ENCODE data around the gene DTYMK. TPM values are rescaled to one million over a fixed set of nuclear protein-coding genes. Genes with fewer than 3 reads are reported as not detected.
A peak's percentile ranks its signal among the peaks of the same experiment; 100 is the strongest.

Gene DTYMK
- polyA plus RNA-seq, 2 of the 4 experiments (the other 2 are of a cell fraction) = 68.7 to 99.5 TPM

DNA sequence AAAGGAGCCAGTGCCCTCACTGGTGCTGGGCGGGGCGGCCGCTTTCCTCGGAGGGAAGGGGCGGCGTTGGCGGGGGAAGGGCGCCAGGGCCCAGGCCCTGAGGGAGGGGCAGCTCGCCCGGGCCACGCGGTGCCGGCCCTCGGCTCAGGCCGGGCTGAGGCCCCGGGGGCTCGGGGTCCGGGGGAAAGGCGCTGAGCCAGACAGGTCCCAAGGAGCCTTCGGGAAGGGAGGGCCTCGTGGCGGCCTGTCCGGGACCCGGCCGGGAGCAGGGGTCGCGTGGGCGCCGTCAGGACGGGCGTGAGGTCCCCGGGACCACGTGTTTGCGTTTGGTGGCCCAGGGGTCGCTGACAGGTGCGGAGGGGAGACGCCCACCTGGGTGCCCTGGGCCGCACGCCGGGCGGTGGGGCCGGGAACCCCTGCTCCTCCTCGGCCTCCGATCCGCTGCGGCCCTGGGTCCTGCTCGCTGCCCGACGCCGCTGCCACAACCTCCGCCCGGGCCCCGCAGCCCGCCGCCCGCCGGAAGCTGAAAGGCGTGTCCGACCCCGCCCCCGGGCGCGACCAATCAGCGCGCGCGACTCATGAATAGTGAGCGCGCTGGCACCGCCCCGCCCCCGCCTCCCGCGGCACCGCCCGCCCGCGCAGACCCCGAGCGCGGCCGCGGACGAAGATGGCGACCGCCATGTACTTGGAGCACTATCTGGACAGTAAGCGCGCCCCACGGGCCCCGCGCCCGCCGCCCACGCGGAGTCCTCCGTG lies 15.0 kb upstream of the DTYMK start, which contains the start of gene ING5:
ING5 (plus strand) TSS at position 641 of the 756 bp plus-strand sequence; CDS start at position 668, 27 bp downstream.
- DNase-seq (ENCODE audit: low read depth in 1 of 2, low spot score in 1 of 2) (peak; percentile 84 to 95), FAIRE-seq (no peak), ATAC-seq (peak; percentile 74 to 83)
- Histone ChIP-seq H3K4me2 (peak within 1 kb of the TSS; percentile 100), H3K27ac (peak within 1 kb of the TSS; percentile 96 to 100), H3K9me3 (peaks cover 10% of the 10 kb centered on the region), H3K4me3 (peak within 1 kb of the TSS; percentile 91), H3K4me1 (peaks cover 15% of the 10 kb centered on the region)
- no CpG with 5 or more reads among the region's 96 CpGs for WGBS (ENCODE audit: missing lambda C conversion rate)
- CTCF ChIA-PET = interaction anchor here (0.6 to 3.0 kb wide), 7 partner anchors 11 to 177 kb away, joined by 3 to 15 read pairs (median 3); partner anchors contain the start of gene DTYMK
- POLR2A ChIA-PET = interaction anchor here (0.6 to 2.4 kb wide), 14 partner anchors 9 to 552 kb away, joined by 3 to 23 read pairs (median 6); partner anchors contain the start of genes D2HGDH, DTYMK and PASK
- TF ChIP-seq HOXB13 (CRISPR knock-in tag; IDR thresholded peaks at IDR 0.05; ENCODE audit: low read depth) (peak; percentile 63; the same call in 1 of the 2 replicates), NFE2L2 (conservative IDR thresholded peaks at IDR 0.05; ENCODE audit: low read length) (no peak), HOXA7 (CRISPR knock-in tag; IDR thresholded peaks at IDR 0.05) (peak; percentile 59; the same call in 1 of the 2 replicates), KDM1A (IDR thresholded peaks at IDR 0.05; ENCODE audit: low read depth) (no peak), FOSL2 (IDR thresholded peaks at IDR 0.05) (no peak), FOSL2 (CRISPR knock-in tag; IDR thresholded peaks at IDR 0.05) (no peak), ESRRA (IDR thresholded peaks at IDR 0.05; ENCODE audit: borderline replicate concordance, low read length) (no peak), USF2 (IDR thresholded peaks at IDR 0.05) (no peak; the same call in 1 of the 2 replicates), CEBPB (IDR thresholded peaks at IDR 0.05) (no peak; a peak in 1 of 4 replicates), POLR2A (IDR thresholded peaks at IDR 0.05; ENCODE audit: low read length) (peak; percentile 55; the same call in 1 of the 2 replicates), MAZ (IDR thresholded peaks at IDR 0.05; ENCODE audit: borderline replicate concordance, low read depth, low read length) (peak; percentile 65; the same call in 1 of the 2 replicates), TFCP2L1 (CRISPR knock-in tag; IDR thresholded peaks at IDR 0.05) (peak; percentile 54; the same call in 1 of the 2 replicates), TP53 (CRISPR knock-in tag; IDR thresholded peaks at IDR 0.05) (0 out of 2 replicates have a peak, but pooled peaks have one; percentile 30), HMGXB4 (CRISPR knock-in tag; IDR thresholded peaks at IDR 0.05; ENCODE audit: borderline replicate concordance) (0 out of 2 replicates have a peak, but pooled peaks have one; percentile 7), HOXB5 (CRISPR knock-in tag; IDR thresholded peaks at IDR 0.05) (peak; percentile 83), RARB (CRISPR knock-in tag; IDR thresholded peaks at IDR 0.05) (no peak), EHF (CRISPR knock-in tag; IDR thresholded peaks at IDR 0.05) (no peak), REST (IDR thresholded peaks at IDR 0.05) (peak; percentile 32; the same call in 1 of the 2 replicates), CHD4 (IDR thresholded peaks at IDR 0.05; ENCODE audit: borderline replicate concordance) (no peak), ZSCAN20 (CRISPR knock-in tag; IDR thresholded peaks at IDR 0.05) (no peak), SMC3 (IDR thresholded peaks at IDR 0.05) (peak; percentile 17; the same call in 1 of the 3 replicates), ZC3H11A (IDR thresholded peaks at IDR 0.05) (no peak), GATA3 (IDR thresholded peaks at IDR 0.05; ENCODE audit: borderline replicate concordance) (peak; percentile 39; the same call in 1 of the 2 replicates), FOXS1 (CRISPR knock-in tag; IDR thresholded peaks at IDR 0.05) (no peak), SREBF2 (IDR thresholded peaks at IDR 0.05) (no peak)
- TF ChIP-seq, protein P1, sequence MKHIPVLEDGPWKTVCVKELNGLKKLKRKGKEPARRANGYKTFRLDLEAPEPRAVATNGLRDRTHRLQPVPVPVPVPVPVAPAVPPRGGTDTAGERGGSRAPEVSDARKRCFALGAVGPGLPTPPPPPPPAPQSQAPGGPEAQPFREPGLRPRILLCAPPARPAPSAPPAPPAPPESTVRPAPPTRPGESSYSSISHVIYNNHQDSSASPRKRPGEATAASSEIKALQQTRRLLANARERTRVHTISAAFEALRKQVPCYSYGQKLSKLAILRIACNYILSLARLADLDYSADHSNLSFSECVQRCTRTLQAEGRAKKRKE (CRISPR knock-in tag; IDR thresholded peaks at IDR 0.05; ENCODE audit: low read depth) = no peak; the same call in none of the 2 replicates
- TF ChIP-seq, protein P2, sequence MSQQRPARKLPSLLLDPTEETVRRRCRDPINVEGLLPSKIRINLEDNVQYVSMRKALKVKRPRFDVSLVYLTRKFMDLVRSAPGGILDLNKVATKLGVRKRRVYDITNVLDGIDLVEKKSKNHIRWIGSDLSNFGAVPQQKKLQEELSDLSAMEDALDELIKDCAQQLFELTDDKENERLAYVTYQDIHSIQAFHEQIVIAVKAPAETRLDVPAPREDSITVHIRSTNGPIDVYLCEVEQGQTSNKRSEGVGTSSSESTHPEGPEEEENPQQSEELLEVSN (IDR thresholded peaks at IDR 0.05; ENCODE audit: borderline replicate concordance, low read depth) = no peak
- TF ChIP-seq, protein P3, sequence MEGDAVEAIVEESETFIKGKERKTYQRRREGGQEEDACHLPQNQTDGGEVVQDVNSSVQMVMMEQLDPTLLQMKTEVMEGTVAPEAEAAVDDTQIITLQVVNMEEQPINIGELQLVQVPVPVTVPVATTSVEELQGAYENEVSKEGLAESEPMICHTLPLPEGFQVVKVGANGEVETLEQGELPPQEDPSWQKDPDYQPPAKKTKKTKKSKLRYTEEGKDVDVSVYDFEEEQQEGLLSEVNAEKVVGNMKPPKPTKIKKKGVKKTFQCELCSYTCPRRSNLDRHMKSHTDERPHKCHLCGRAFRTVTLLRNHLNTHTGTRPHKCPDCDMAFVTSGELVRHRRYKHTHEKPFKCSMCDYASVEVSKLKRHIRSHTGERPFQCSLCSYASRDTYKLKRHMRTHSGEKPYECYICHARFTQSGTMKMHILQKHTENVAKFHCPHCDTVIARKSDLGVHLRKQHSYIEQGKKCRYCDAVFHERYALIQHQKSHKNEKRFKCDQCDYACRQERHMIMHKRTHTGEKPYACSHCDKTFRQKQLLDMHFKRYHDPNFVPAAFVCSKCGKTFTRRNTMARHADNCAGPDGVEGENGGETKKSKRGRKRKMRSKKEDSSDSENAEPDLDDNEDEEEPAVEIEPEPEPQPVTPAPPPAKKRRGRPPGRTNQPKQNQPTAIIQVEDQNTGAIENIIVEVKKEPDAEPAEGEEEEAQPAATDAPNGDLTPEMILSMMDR (IDR thresholded peaks at IDR 0.05) = peak; percentile 34

Measured in A549 (cell line).